Mammary epithelial cell (primary cell): ENCODE results near the gene SPNS3.

Source experiments
- CTCF ChIP-seq, 2 donors: IDR thresholded peaks in 1 of 2; conservative IDR thresholded peaks in 1 of 2; 2 replicates each; pipeline ENCODE4 v1.5.1; 2011 to 2012; ENCODE audit warnings: inconsistent platforms in 2 of 2, low read length in 2 of 2, mild to moderate bottlenecking in 2 of 2, control low read depth in 1 of 2, low read depth in 1 of 2; ENCODE audit not compliant: insufficient read depth in 1 of 2; ENCODE audit errors: extremely low read depth in 1 of 2
- EZH2 ChIP-seq: IDR thresholded peaks from 2 replicates; pipeline ENCODE4 v1.6.1; 2012; ENCODE audit warnings: low read length, inconsistent platforms, borderline replicate concordance

- TF ChIP-seq CTCF (conservative IDR thresholded peaks at IDR 0.05 in 1 of 2, IDR thresholded peaks at IDR 0.05 in 1 of 2; ENCODE audit: extremely low read depth in 1 of 2, insufficient read depth in 1 of 2, low read depth in 1 of 2, low read length in 2 of 2) (no peak), EZH2 (no peak)
These were observed 39.9 kb upstream of the SPNS3 start for GRCh38 chr17:4393806-4394205.
